Suprapubic skin (tissue), 3 donors: ENCODE results near the gene TRHDE.

Source experiments
- CTCF ChIP-seq, 2 donors: fragments of 200-600 bp in 1 of 2; fragments of 450-650 bp in 1 of 2; sonication (generic) in 1 of 2; IDR thresholded peaks; one replicate each; pipeline ENCODE4 v1.5.1; 2016 to 2019; ENCODE audit warnings: antibody characterized with exemption in 2 of 2, mild to moderate bottlenecking in 1 of 2, moderate library complexity in 1 of 2
- EP300 ChIP-seq: sonication (generic); formaldehyde crosslinking; IDR thresholded peaks from one replicate; pipeline ENCODE4 v1.6.1; 2017; ENCODE audit warnings: antibody characterized with exemption
- POLR2A ChIP-seq, 2 donors: fragments of 450-650 bp; IDR thresholded peaks; one replicate each; pipeline ENCODE4 v1.6.1; 2017; ENCODE audit warnings: antibody characterized with exemption in 2 of 2, mild to moderate bottlenecking in 2 of 2, moderate library complexity in 2 of 2

- TF ChIP-seq CTCF (IDR thresholded peaks at IDR 0.05): no peak
- no peak for TF ChIP-seq POLR2A (IDR thresholded peaks at IDR 0.05)
- no peak for TF ChIP-seq EP300
Observed at GRCh38 chr12:72549184-72549583, 277.0 kb downstream of the TRHDE start.
